Transverse colon (tissue), 4 donors: ENCODE measurements around the gene RPL34. TPM values are rescaled to one million over a fixed set of nuclear protein-coding genes. Genes with fewer than 3 reads are reported as not detected.

Source experiments
- DNase-seq: peaks from one replicate; pipeline ENCODE4 v3.0.0-alpha.2; 2019
- H3K27ac ChIP-seq, 4 donors: fragments of 200-600 bp; sonication (generic); 2 replicates each; pipeline ENCODE4 v1.5.1; 2016 to 2018; ENCODE audit warnings: inconsistent platforms in 4 of 4
- H3K27me3 ChIP-seq: fragments of 200-600 bp; sonication (generic); 2 replicates; pipeline ENCODE4 v1.5.1; 2017; ENCODE audit warnings: inconsistent platforms
- H3K36me3 ChIP-seq, 4 donors: fragments of 200-600 bp; sonication (generic); 2 replicates each; pipeline ENCODE4 v1.5.1; 2017 to 2019; ENCODE audit warnings: inconsistent platforms in 4 of 4
- H3K4me1 ChIP-seq, 4 donors: fragments of 200-600 bp; sonication (generic); 2 replicates each; pipeline ENCODE4 v1.5.1; 2017 to 2020; ENCODE audit warnings: inconsistent platforms in 4 of 4
- H3K4me3 ChIP-seq, 4 donors: fragments of 200-600 bp; sonication (generic); 1 replicate in 1 of 4; 2 replicates in 3 of 4; pipeline versions ENCODE4 v1.5.1 to v1.6.1; 2017 to 2019; ENCODE audit warnings: inconsistent platforms in 4 of 4
- H3K9me3 ChIP-seq, 2 donors: fragments of 200-600 bp; sonication (generic); 2 replicates each; pipeline ENCODE4 v1.5.1; 2017 to 2019; ENCODE audit warnings: inconsistent platforms in 2 of 2
- CTCF ChIP-seq, 5 experiments: fragments of 200-600 bp in 3 of 5; fragments of 450-650 bp in 2 of 5; sonication (generic) in 3 of 5; IDR thresholded peaks; 1 replicate in 2 of 5; 2 replicates in 3 of 5; pipeline ENCODE4 v1.5.1; 2016 to 2017; ENCODE audit warnings: antibody characterized with exemption in 5 of 5, inconsistent platforms in 3 of 5, mild to moderate bottlenecking in 2 of 5, moderate library complexity in 1 of 5
- EP300 ChIP-seq: sonication (generic); formaldehyde crosslinking; IDR thresholded peaks from one replicate; pipeline ENCODE4 v1.6.1; 2017; ENCODE audit warnings: antibody characterized with exemption, low read depth
- POLR2A ChIP-seq: fragments of 450-650 bp; IDR thresholded peaks from one replicate; pipeline ENCODE4 v1.6.1; 2016; ENCODE audit warnings: antibody characterized with exemption, mild to moderate bottlenecking, moderate library complexity
- POLR2AphosphoS5 ChIP-seq, 3 donors: sonication (generic); formaldehyde crosslinking; IDR thresholded peaks; one replicate each; pipeline ENCODE4 v1.6.1; 2016; ENCODE audit warnings: antibody characterized with exemption in 3 of 3
- whole genome bisulfite sequencing, 2 donors: methylation state at CpG; one replicate each; pipeline ENCODE4 v1.1.5; 2018; ENCODE audit warnings: low coverage in 1 of 2; 5-methylcytosine and 5-hydroxymethylcytosine counted together
- in situ Hi-C, 4 donors: fragments of 200-750 bp; cut with MboI; loops; one replicate each; pipeline versions ENCODE4 v1.15.0 to v1.15.1; 2017; ENCODE audit warnings: low sequenced_read_pairs in 3 of 4, low pct_ligation_motif_present in 1 of 4, low pct_unique_long_range_greater_than_20kb in 1 of 4
- intact Hi-C: fragments of 100-400 bp; cut with DNase I; formaldehyde crosslinking; loops from one replicate; pipeline ENCODE4 v1.15.1; 2023; ENCODE audit warnings: low total_unique reads
- total RNA-seq, 4 donors: library from RNA; depleted of rRNA; stranded (reverse); fragments of >200 nt; gene quantifications; one replicate each; pipeline ENCODE4 v1.1.0, GENCODE V29; 2016

The RPL34 gene
- total RNA-seq, result 100 to 1,000 TPM; 232 to 594 (median 443) TPM

GRCh38 chr4:108620101-108620932 is at the start of gene RPL34:
Gene RPL34, plus strand, starts transcription at chr4:108620576. Its CDS starts 1,384 bp downstream, at chr4:108621960.
- H3K27ac ChIP-seq, result peak within 1 kb of the TSS; percentile 83 to 94 (median 88)
- H3K4me3 ChIP-seq, result peak within 1 kb of the TSS; percentile 52 to 87 (median 72)
- peaks cover 0 to 4% of the 10 kb centered on the region in 2 donors for H3K9me3 ChIP-seq
- H3K27me3 ChIP-seq, result no peaks in the 10 kb centered on the region
- peaks cover 0 to 40% (median 15%) of the 10 kb centered on the region in 4 donors for H3K4me1 ChIP-seq
- peaks cover 0 to 33% (median 14%) of the 10 kb centered on the region in 4 donors for H3K36me3 ChIP-seq
- peak; percentile 97 for DNase-seq
- WGBS, 2 donors, result 0 to 1% methylated on average over 7 to 32 of the region's 32 CpGs
- TF ChIP-seq POLR2AphosphoS5 (IDR thresholded peaks at IDR 0.05) (peak; percentile 98), POLR2A (peak; percentile 97), EP300 (peak; percentile 47), CTCF (IDR thresholded peaks at IDR 0.05) (no peak)
- in situ Hi-C loops, result no loop called here
- intact Hi-C loops, result no loop called here

GRCh38 chr4:108570993-108571569 is 49.3 kb upstream of the RPL34 start:
- H3K36me3 ChIP-seq, result no peaks in the 10 kb centered on the region
- in situ Hi-C loops (loop anchor here in 3 of 4 donors (5.0 to 25.0 kb wide), 2 partner anchors 534 to 554 kb away; no protein-coding TSS in a partner anchor), intact Hi-C loops (no loop called here)
- H3K27ac ChIP-seq, result no peak overlapping the region
- no peak for DNase-seq
- H3K4me3 ChIP-seq, result no peak overlapping the region
- TF ChIP-seq POLR2AphosphoS5 (IDR thresholded peaks at IDR 0.05) (no peak), EP300 (no peak), CTCF (IDR thresholded peaks at IDR 0.05) (no peak), POLR2A (no peak)
- no peaks in the 10 kb centered on the region for H3K9me3 ChIP-seq
- 79% methylated on average over 4 of the region's 4 CpGs; no CpG with 5 or more reads in 1 of the 2 donors for WGBS, 2 donors
- H3K27me3 ChIP-seq, result no peaks in the 10 kb centered on the region
- H3K4me1 ChIP-seq, result peaks cover 0 to 2% (median 0%) of the 10 kb centered on the region in 4 donors

GRCh38 chr4:108574402-108574801 is 46.0 kb upstream of the RPL34 start:
- Histone ChIP-seq H3K27me3 (no peaks in the 10 kb centered on the region), H3K4me1 (peaks cover 0 to 2% (median 0%) of the 10 kb centered on the region in 4 donors), H3K9me3 (no peaks in the 10 kb centered on the region), H3K27ac (no peak overlapping the region), H3K36me3 (no peaks in the 10 kb centered on the region), H3K4me3 (no peak overlapping the region)
- in situ Hi-C loops, result loop anchor here in 3 of 4 donors (5.0 to 25.0 kb wide), 2 partner anchors 537 to 557 kb away; no protein-coding TSS in a partner anchor
- 80 to 85% methylated on average over 3 of the region's 3 CpGs for WGBS, 2 donors
- TF ChIP-seq POLR2A (no peak), CTCF (IDR thresholded peaks at IDR 0.05) (no peak), POLR2AphosphoS5 (IDR thresholded peaks at IDR 0.05) (no peak), EP300 (no peak)
- no peak for DNase-seq
- intact Hi-C loops, result no loop called here

- no peaks in the 10 kb centered on the region for H3K9me3 ChIP-seq
- H3K4me1 ChIP-seq, result no peaks in the 10 kb centered on the region
- H3K4me3 ChIP-seq, result no peak overlapping the region
- TF ChIP-seq EP300, result no peak
- TF ChIP-seq POLR2AphosphoS5 (IDR thresholded peaks at IDR 0.05), result no peak
- no peak for TF ChIP-seq CTCF (IDR thresholded peaks at IDR 0.05)
- TF ChIP-seq POLR2A, result no peak
- intact Hi-C loops, result no loop called here
- DNase-seq, result no peak
- H3K36me3 ChIP-seq, result no peaks in the 10 kb centered on the region
- H3K27me3 ChIP-seq, result no peaks in the 10 kb centered on the region
- 62 to 75% methylated on average over 5 to 6 of the region's 6 CpGs for WGBS, 2 donors
- no peak overlapping the region for H3K27ac ChIP-seq
- in situ Hi-C loops, result no loop called here
Measured at GRCh38 chr4:108581083-108581482, 39.3 kb upstream of the RPL34 start.
